ENCODE results near the gene MEGF9.

DNA sequence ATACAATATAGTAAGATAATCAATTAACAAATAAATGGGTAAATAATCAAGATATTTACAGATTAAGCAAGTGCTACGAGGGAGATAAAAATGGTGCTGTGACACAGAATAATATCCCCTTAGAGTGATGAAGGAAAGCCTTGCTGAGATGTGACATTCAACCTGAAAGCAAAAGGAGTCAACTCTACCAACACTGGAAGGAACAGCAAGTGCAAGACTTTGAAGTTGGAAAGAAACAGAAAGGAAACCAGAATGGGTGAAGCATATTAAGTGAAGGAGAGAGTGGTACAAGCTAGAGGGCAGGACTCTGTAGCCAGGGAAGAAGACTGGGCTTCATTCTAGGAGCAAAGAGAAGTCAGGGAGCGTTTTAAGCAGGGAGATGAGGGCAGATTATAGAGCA is 12.2 kb upstream of the MEGF9 start:
- TF ChIP-seq, protein P1, sequence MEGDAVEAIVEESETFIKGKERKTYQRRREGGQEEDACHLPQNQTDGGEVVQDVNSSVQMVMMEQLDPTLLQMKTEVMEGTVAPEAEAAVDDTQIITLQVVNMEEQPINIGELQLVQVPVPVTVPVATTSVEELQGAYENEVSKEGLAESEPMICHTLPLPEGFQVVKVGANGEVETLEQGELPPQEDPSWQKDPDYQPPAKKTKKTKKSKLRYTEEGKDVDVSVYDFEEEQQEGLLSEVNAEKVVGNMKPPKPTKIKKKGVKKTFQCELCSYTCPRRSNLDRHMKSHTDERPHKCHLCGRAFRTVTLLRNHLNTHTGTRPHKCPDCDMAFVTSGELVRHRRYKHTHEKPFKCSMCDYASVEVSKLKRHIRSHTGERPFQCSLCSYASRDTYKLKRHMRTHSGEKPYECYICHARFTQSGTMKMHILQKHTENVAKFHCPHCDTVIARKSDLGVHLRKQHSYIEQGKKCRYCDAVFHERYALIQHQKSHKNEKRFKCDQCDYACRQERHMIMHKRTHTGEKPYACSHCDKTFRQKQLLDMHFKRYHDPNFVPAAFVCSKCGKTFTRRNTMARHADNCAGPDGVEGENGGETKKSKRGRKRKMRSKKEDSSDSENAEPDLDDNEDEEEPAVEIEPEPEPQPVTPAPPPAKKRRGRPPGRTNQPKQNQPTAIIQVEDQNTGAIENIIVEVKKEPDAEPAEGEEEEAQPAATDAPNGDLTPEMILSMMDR (IDR thresholded peaks at IDR 0.05) = no peak
- TF ChIP-seq POLR2A (IDR thresholded peaks at IDR 0.05) = no peak
